Neutrophil (primary cell): ENCODE results near the gene LRRK1.
"Not testable (repeated sequence)": the region's sequence is repeated elsewhere in the genome, so short reads cannot be mapped to it uniquely, and the experiment has no call there.

Source experiments
- H3K27ac ChIP-seq: fragments of 200-600 bp; sonication (generic); 2 replicates; pipeline ENCODE4 v1.5.1; 2016; ENCODE audit warnings: mild to moderate bottlenecking, moderate library complexity
- H3K27me3 ChIP-seq: fragments of 200-600 bp; sonication (generic); 2 replicates; pipeline ENCODE4 v1.6.0; 2016; ENCODE audit warnings: mild to moderate bottlenecking
- H3K36me3 ChIP-seq: fragments of 200-600 bp; sonication (generic); 2 replicates; pipeline ENCODE4 v1.5.1; 2017
- H3K4me1 ChIP-seq, 2 experiments: fragments of 200-600 bp in 1 of 2; sonication (generic) in 1 of 2; 1 replicate in 1 of 2; 2 replicates in 1 of 2; pipeline versions ENCODE4 v1.5.1 to v1.6.1; 2013 to 2016; ENCODE audit warnings: low read depth in 1 of 2, low read length in 1 of 2, mild to moderate bottlenecking in 1 of 2, moderate library complexity in 1 of 2; ENCODE audit not compliant: control insufficient read depth in 1 of 2, insufficient read depth in 1 of 2
- H3K4me3 ChIP-seq, 2 experiments: fragments of 200-600 bp in 1 of 2; sonication (generic) in 1 of 2; 1 replicate in 1 of 2; 2 replicates in 1 of 2; pipeline ENCODE4 v1.5.1; 2013 to 2016; ENCODE audit warnings: low read depth in 1 of 2, low read length in 1 of 2, mild to moderate bottlenecking in 1 of 2, moderate library complexity in 1 of 2
- H3K9me3 ChIP-seq: fragments of 200-600 bp; sonication (generic); 2 replicates; pipeline ENCODE4 v1.5.1; 2016
- CTCF ChIP-seq: fragments of 200-600 bp; sonication (generic); IDR thresholded peaks from 2 replicates; pipeline ENCODE4 v1.5.1; 2016; ENCODE audit warnings: antibody characterized with exemption

The LRRK1 gene

GRCh38 chr15:101068961-101069653 is 149.9 kb downstream of the LRRK1 start:
- no peaks in the 10 kb centered on the region for H3K27me3 ChIP-seq
- TF ChIP-seq CTCF = no peak

GRCh38 chr15:101069654-101069973 is 150.5 kb downstream of the LRRK1 start:
- no peak overlapping the region for H3K27ac ChIP-seq

More at GRCh38 chr15:101068961-101069653, 149.9 kb downstream of the LRRK1 start:
- H3K9me3 ChIP-seq = no peaks in the 10 kb centered on the region
- no peak overlapping the region for H3K4me3 ChIP-seq
- peaks cover 87% of the 10 kb centered on the region for H3K36me3 ChIP-seq
- H3K27ac ChIP-seq = no peak overlapping the region
- H3K4me1 ChIP-seq = no peaks in the 10 kb centered on the region

GRCh38 chr15:101070024-101070423 is 150.9 kb downstream of the LRRK1 start:
- no peaks in the 10 kb centered on the region for H3K27me3 ChIP-seq
- H3K27ac ChIP-seq = no peak overlapping the region
- peaks cover 78% of the 10 kb centered on the region for H3K36me3 ChIP-seq
- no peaks in the 10 kb centered on the region for H3K4me1 ChIP-seq
- no peak overlapping the region for H3K4me3 ChIP-seq
- TF ChIP-seq CTCF = no peak
- no peaks in the 10 kb centered on the region for H3K9me3 ChIP-seq

More at GRCh38 chr15:101069654-101069973, 150.5 kb downstream of the LRRK1 start:
- Histone ChIP-seq H3K9me3 (no peaks in the 10 kb centered on the region), H3K4me3 (no peak overlapping the region), H3K36me3 (peaks cover 82% of the 10 kb centered on the region), H3K27me3 (no peaks in the 10 kb centered on the region), H3K4me1 (no peaks in the 10 kb centered on the region)
- TF ChIP-seq CTCF = no peak

GRCh38 chr15:101070502-101071273 is 151.5 kb downstream of the LRRK1 start:
- Histone ChIP-seq H3K27ac (no peak overlapping the region), H3K9me3 (no peaks in the 10 kb centered on the region), H3K4me3 (no peak overlapping the region), H3K27me3 (no peaks in the 10 kb centered on the region), H3K36me3 (peaks cover 71% of the 10 kb centered on the region), H3K4me1 (no peaks in the 10 kb centered on the region)
- no peak for TF ChIP-seq CTCF

- Histone ChIP-seq H3K27me3 (no peaks in the 10 kb centered on the region), H3K4me3 (no peak overlapping the region), H3K27ac (no peak overlapping the region), H3K4me1 (no peaks in the 10 kb centered on the region), H3K36me3 (peaks cover 69% of the 10 kb centered on the region), H3K9me3 (no peaks in the 10 kb centered on the region)
- no peak for TF ChIP-seq CTCF
These were observed 152.5 kb downstream of the LRRK1 start for GRCh38 chr15:101071651-101072050.

GRCh38 chr15:101072235-101072634 is 153.1 kb downstream of the LRRK1 start:
- not testable (repeated sequence) for H3K27ac ChIP-seq, H3K27me3 ChIP-seq, H3K4me3 ChIP-seq, H3K9me3 ChIP-seq, H3K4me1 ChIP-seq
- peaks cover 64% of the 10 kb centered on the region for H3K36me3 ChIP-seq

- H3K9me3 ChIP-seq, H3K4me1 ChIP-seq, H3K4me3 ChIP-seq, H3K27me3 ChIP-seq, H3K27ac ChIP-seq: not testable (repeated sequence)
- peaks cover 20% of the 10 kb centered on the region for H3K36me3 ChIP-seq
These were observed 158.9 kb downstream of the LRRK1 start for GRCh38 chr15:101077806-101078668.
